Choroid plexus epithelial cell (primary cell): ENCODE measurements around the gene NOX1.

Experiments used
- DNase-seq: peaks from one replicate; pipeline ENCODE4 v3.0.0-alpha.2; 2010; ENCODE audit warnings: low read depth
- H3K4me3 ChIP-seq: 2 replicates; pipeline ENCODE4 v1.5.1; 2011; ENCODE audit warnings: low read depth, mild to moderate bottlenecking, control low read depth, low read length, moderate library complexity
- CTCF ChIP-seq: conservative IDR thresholded peaks from 2 replicates; pipeline ENCODE4 v1.5.1; 2011; ENCODE audit warnings: low read depth, mild to moderate bottlenecking, control low read depth, inconsistent platforms, low read length, moderate library complexity

Gene NOX1

GRCh38 chrX:100874325-100874724, at the start of gene NOX1:
Gene NOX1 (minus strand): TSS chrX:100874359. CDS start chrX:100874139, 220 bp downstream.
- no peak within 1 kb of the TSS for H3K4me3 ChIP-seq
- peak; percentile 23 for DNase-seq
- TF ChIP-seq CTCF = no peak

GRCh38 chrX:100915562-100915961, 41.4 kb upstream of the NOX1 start:
- no peak for TF ChIP-seq CTCF
- no peak for DNase-seq
- no peak overlapping the region for H3K4me3 ChIP-seq

GRCh38 chrX:100913111-100913510, 39.0 kb upstream of the NOX1 start:
- no peak for DNase-seq
- no peak overlapping the region for H3K4me3 ChIP-seq
- TF ChIP-seq CTCF = no peak

- TF ChIP-seq CTCF = no peak
- DNase-seq = no peak
- no peak overlapping the region for H3K4me3 ChIP-seq
Measured at GRCh38 chrX:100911731-100912130, 37.6 kb upstream of the NOX1 start.

GRCh38 chrX:100905620-100906019, 31.5 kb upstream of the NOX1 start:
- no peak for TF ChIP-seq CTCF
- no peak for DNase-seq
- no peak overlapping the region for H3K4me3 ChIP-seq

GRCh38 chrX:100904433-100904832, 30.3 kb upstream of the NOX1 start:
- TF ChIP-seq CTCF = no peak
- no peak overlapping the region for H3K4me3 ChIP-seq
- no peak for DNase-seq

- TF ChIP-seq CTCF = peak; percentile 81
- H3K4me3 ChIP-seq = no peak overlapping the region
- DNase-seq = peak; percentile 65
Measured at GRCh38 chrX:100895365-100896075, 21.4 kb upstream of the NOX1 start.
